Measurements from ENCODE around the gene SUPV3L1. TPM values are rescaled to one million over a fixed set of nuclear protein-coding genes. Genes with fewer than 3 reads are reported as not detected.
A peak's percentile ranks its signal among the peaks of the same experiment; 100 is the strongest.

Gene SUPV3L1
- total RNA-seq, 1 experiment from 2014 or later, result 57.3 TPM

GRCh38 chr10:69181433-69181832 is 1.4 kb downstream of the SUPV3L1 start:
- Histone ChIP-seq H3T11ph (ENCODE audit: low read length) (no peak overlapping the region), H3K4ac (ENCODE audit: low read depth, low read length) (no peak overlapping the region), H3K79me1 (ENCODE audit: insufficient read depth, low read depth, low read length, poor library complexity, severe bottlenecking) (peaks cover 15% of the 10 kb centered on the region), H3K56ac (ENCODE audit: insufficient read length, low read depth, low read length) (no peak overlapping the region), H3K9ac (ENCODE audit: extremely low read depth, insufficient read length, low read length) (no peak overlapping the region), H2BK20ac (ENCODE audit: low read depth, low read length, poor library complexity, severe bottlenecking) (no peak overlapping the region), H2BK5ac (ENCODE audit: insufficient read length, low read length) (no peak overlapping the region), H2BK15ac (ENCODE audit: low read depth, low read length) (no peak overlapping the region), H3K9me3 (ENCODE audit: control insufficient read depth, low read depth, low read length) (no peaks in the 10 kb centered on the region), H2BK120ac (ENCODE audit: low read depth, low read length, poor library complexity, severe bottlenecking) (no peak overlapping the region), H2BK12ac (ENCODE audit: insufficient read length, low read depth, low read length) (no peak overlapping the region), H3K4me2 (ENCODE audit: insufficient read depth, insufficient read length, low read length) (peak overlapping the region; percentile 97), H3K23me2 (ENCODE audit: insufficient read length, low read depth, low read length, poor library complexity, severe bottlenecking) (peaks cover 5% of the 10 kb centered on the region), H3K79me2 (ENCODE audit: insufficient read depth, low read length) (peaks cover 23% of the 10 kb centered on the region; the same call in 1 of the 2 replicates), H3K23ac (ENCODE audit: insufficient read length, low read depth, low read length) (no peak overlapping the region), H2AFZ (ENCODE audit: low read length) (no peak overlapping the region), H4K5ac (ENCODE audit: insufficient read length, low read depth, low read length) (no peak overlapping the region), H4K91ac (ENCODE audit: insufficient read length, low read depth, low read length) (no peak overlapping the region), H4K8ac (replicated peaks; ENCODE audit: insufficient read length, low read depth, low read length) (no peak overlapping the region), H3K27me3 (ENCODE audit: insufficient read depth, low read length) (no peaks in the 10 kb centered on the region), H3K18ac (ENCODE audit: insufficient read length, low read depth, low read length) (no peak overlapping the region), H3K14ac (ENCODE audit: insufficient read depth, low read length) (no peak overlapping the region), H3K4me1 (ENCODE audit: insufficient read depth, low read length) (no peaks in the 10 kb centered on the region), H2AK5ac (ENCODE audit: insufficient read length, low read length) (no peak overlapping the region), H3K27ac (ENCODE audit: insufficient read length, low read depth, low read length) (no peak overlapping the region), H4K20me1 (ENCODE audit: control insufficient read depth, insufficient read depth, insufficient read length) (no peaks in the 10 kb centered on the region)
- peaks cover 8 to 13% of the 10 kb centered on the region in 2 experiments for H3K4me1 Mint-ChIP-seq
- WGBS (ENCODE audit: extremely low coverage, insufficient read length, low lambda C conversion rate), result no CpG with 5 or more reads among the region's 1 CpG
- peaks cover 3 to 27% (median 17%) of the 10 kb centered on the region in 3 experiments; a peak in 5 of 7 replicates for H3K36me3 Mint-ChIP-seq (ENCODE audit: insufficient read depth in 1 of 3, low read depth in 3 of 3)
- H3K4me3 Mint-ChIP-seq, result peak overlapping the region; percentile 96 to 97
- no peak for DNase-seq
- H3K27me3 Mint-ChIP-seq (ENCODE audit: low read depth), result no peaks in the 10 kb centered on the region
- no peaks in the 10 kb centered on the region for H3K9me3 Mint-ChIP-seq
- no peak overlapping the region for H3K27ac Mint-ChIP-seq
- TF ChIP-seq CTCF (conservative IDR thresholded peaks at IDR 0.05), result no peak

Data from H9 (cell line).